HG03521 (cell line): ENCODE data around the gene KBTBD2.
"Not testable (repeated sequence)": the region's sequence is repeated elsewhere in the genome, so short reads cannot be mapped to it uniquely, and the experiment has no call there.

Source experiments
- ATAC-seq: cut with Tn5 transposase; IDR thresholded peaks from one replicate; pipeline ENCODE4 v1.9.1; 2021; ENCODE audit warnings: mild to moderate bottlenecking, moderate library complexity; ENCODE audit not compliant: unreplicated experiment

Gene KBTBD2

GRCh38 chr7:32891043-32891799 lies at the start of gene KBTBD2:
Gene KBTBD2 (minus strand): TSS chr7:32891760. CDS start chr7:32879604, 12,156 bp downstream.
- ATAC-seq: peak; percentile 60

- no peak for ATAC-seq
These were observed 49.6 kb upstream of the KBTBD2 start for GRCh38 chr7:32941181-32941580.

- ATAC-seq: no peak
These were observed 46.0 kb upstream of the KBTBD2 start for GRCh38 chr7:32937344-32938174.

DNA sequence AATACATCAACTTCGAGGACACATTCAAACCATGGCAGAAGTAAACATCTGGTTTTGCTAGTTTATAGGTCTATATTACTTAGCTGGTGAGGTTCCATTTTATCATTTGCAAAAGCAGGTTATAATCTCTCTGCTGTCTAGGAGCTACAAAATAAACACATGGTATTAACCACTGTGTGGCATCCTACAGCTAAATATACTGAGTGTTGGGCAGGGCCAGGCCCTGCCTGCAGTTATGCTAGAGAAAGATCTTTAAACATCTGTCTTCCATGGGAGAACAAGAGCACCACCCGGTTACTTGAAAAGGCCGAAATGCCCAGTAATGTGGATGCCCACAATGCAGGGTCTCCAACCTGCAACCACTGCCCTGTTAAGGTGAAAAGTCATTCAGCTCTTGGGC lies 45.1 kb upstream of the KBTBD2 start:
- ATAC-seq: no peak

DNA sequence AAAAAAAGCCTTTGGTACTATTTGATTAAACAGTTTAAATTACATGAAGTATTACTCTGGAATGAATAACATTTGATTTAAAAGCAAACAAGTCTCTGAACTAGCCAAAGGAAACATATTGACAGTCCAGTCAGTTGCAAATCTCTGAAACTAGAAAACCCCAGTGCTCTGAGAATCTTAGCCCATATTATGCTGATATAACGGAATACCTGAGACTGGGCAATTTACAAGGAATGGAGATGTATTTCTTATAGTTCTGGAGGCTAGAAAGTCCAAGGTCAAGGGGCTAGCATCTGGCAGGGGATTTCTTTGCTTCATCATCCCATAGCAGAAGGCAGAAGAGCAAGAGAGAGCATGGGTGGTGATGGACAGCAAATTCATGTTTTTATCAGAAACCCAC lies 44.0 kb upstream of the KBTBD2 start:
- no peak for ATAC-seq

DNA sequence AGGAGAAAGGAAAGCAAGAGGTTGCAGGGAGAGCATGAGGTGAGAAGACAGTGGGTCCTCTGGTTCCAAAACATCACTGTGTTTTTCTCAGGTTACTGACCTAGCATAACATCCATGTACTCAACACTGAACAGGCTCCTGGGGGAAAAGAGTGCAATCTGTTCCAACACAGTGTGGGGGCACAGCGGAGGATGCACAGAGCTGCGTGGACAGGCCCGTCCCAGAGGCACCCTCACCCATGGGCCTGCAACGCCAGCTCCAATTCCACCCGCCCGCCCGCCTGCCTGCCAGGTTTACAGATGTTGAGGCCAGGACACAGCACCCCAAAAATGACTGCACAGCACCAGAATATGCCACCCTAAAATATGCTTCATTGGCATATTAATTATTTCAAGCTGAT lies 38.8 kb upstream of the KBTBD2 start:
- ATAC-seq: no peak

- no peak for ATAC-seq
These were observed 38.0 kb upstream of the KBTBD2 start for GRCh38 chr7:32929430-32930143.

DNA sequence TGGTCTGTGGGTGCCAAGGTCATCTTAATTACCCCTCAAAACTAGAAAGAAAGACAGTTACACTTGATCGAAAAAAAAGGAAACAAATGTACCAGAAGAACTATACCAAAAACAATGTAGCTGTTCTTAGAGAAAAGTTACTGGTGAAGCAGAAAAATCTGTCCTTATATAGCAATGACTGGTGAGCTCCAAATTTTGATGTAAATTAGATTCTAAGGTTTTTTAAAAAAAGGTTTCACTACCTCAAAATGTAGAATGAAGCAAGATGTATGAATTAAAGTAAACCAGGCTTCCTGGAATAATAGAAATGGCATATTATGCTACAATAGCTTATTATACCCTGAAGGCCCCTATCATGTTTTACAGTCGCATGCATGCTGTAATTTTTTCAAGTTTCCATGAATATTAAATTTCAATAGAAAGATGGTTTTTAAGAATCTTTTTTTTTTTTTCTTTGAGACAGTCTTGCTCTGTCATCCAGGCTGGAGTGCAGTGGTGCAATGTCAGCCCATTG lies 37.3 kb upstream of the KBTBD2 start:
- ATAC-seq: no peak

GRCh38 chr7:32921896-32922295 lies 30.3 kb upstream of the KBTBD2 start:
- no peak for ATAC-seq

DNA sequence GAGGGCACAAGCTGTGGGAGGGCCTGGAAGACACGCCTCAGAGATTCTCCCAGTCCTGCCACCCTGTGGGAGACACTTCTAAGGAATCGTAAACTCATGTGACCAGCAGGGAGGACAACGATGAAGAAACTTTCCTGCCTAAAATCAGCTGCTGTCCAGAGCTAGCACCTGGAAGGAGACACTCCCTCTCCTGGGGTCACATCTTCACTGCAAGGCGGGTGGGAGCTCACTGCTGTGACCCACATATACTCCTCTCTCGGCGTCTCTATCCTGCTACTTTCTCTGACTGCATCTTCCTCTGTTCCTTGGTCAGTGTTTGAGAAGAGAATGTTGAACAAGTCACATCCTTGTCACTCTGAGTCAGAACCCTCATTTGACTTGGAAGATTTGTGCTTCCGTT lies 25.4 kb upstream of the KBTBD2 start:
- not testable (repeated sequence) for ATAC-seq

DNA sequence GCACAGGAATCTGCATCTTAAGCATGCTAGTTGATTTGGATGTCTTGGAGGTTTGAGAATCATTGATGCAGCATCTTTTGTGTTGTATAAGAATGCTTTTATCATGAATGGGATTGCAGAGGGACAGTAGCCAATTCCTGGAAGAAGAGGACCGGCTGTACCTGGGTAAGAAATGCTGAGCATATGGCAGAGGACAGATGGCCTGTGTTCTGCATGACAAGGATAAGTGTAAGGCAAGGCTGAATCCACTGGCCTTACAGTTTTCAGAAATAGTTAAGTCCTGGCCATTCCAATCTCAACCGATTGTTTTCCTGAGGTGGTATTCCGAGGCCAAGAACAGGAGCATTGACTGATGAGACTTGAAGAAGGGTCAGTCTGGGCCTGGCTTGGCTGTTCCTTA lies 24.4 kb upstream of the KBTBD2 start:
- no peak for ATAC-seq

DNA sequence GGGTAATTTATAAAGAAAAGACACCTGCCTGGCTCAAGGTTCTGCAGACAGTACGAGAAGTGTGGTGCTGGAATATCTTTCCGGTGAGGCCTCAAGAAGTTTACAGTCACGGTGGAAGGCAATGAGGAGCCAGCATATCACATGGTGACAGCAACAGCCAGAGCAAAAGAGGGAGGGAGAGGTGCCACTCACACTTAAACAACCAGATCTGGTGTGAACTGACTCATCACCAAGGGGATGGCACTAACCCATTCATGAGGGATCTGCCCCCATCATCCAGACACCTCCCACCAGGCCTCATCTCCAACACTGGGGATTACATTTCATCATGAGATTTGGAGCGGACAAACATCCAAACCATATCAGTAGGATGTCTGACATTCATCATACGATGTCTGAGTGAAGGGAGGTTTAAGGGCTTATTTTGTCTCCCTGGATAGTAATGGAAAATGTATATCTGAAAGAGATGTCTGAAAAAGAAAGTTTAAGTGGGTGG lies 23.5 kb upstream of the KBTBD2 start:
- ATAC-seq: no peak

- no peak for ATAC-seq
These were observed 22.6 kb upstream of the KBTBD2 start for GRCh38 chr7:32914184-32914583.

- no peak for ATAC-seq
These were observed 18.6 kb upstream of the KBTBD2 start for GRCh38 chr7:32910195-32910594.

DNA sequence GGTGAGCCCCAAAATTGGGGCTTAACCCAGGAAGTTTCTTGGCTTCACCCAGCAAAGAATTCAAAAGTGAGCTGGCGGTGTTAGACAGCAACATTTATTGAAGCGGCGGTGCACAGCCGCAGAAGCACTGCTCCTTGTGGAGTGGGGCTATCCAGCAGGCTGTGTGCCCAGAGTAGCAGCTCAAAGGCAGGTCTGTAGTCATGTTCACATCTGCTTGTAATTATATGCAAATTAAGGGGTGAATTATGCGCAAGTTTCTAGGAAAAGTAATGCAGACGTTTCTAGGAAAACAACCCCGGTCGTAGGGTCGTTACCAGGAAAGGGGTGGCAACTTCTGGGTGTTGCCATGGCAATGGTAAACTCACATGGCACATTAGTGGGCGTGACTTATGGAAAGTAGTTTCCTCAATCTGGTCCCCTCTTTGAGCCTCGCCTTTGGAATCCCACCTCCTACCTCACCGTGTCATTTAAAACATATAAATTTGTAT lies 13.7 kb upstream of the KBTBD2 start:
- ATAC-seq: peak; percentile 64

- no peak for ATAC-seq
These were observed 10.1 kb upstream of the KBTBD2 start for GRCh38 chr7:32901629-32902028.

- ATAC-seq: no peak
These were observed 9.0 kb upstream of the KBTBD2 start for GRCh38 chr7:32900433-32900995.

DNA sequence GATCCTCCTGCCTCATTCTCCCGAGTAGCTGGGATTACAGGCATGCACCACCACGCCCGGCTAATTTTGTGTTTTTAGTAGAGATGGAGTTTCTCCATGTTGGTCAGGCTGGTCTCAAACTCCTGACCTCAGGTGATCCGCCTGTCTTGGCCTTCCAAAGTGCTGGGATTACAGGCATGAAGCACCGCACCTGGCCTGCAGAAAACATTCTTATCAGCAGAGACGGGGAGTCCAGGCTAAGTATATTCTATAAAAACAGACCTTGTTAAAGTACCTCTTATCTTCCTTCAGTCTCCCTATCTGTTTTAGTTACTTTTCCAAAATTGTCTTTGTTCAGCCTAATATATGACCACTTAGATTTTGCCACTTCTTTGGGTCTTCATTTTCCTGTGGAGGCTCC lies 5.8 kb upstream of the KBTBD2 start:
- not testable (repeated sequence) for ATAC-seq

- no peak for ATAC-seq
These were observed 5.2 kb upstream of the KBTBD2 start for GRCh38 chr7:32896564-32897347.

GRCh38 chr7:32894171-32894570 lies 2.6 kb upstream of the KBTBD2 start:
- no peak for ATAC-seq
